Hypothalamus (tissue), 51 donors: Measurements from ENCODE around the gene ATXN1.
A peak's percentile ranks its signal among the peaks of the same experiment; 100 is the strongest.
"Not testable (repeated sequence)": the region's sequence is repeated elsewhere in the genome, so short reads cannot be mapped to it uniquely, and the experiment has no call there.

Experiments used
- DNase-seq, 51 donors: peaks; one replicate each; lab custom pipeline; 2025; lab: John Stamatoyannopoulos, UW

ATXN1 gene

DNA sequence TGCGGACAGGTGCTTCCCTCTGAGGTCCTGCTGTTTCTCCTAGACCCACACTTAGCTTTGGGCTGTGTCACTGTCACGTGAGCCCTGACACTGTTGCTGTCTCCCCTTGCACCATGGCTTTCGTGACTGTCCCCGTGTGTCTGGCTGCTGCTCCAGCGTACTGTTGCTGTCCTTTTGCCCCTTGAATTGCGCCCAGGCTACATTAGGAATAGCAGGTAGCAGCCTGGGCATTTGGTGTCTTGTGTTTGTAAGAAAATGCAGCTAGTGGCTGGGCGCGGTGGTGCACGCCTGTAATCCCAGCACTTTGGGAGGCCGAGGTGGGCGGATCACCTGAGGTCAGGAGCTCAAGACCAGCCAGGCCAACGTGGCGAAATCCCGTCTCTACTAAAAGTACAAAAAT, 476.8 kb downstream of the ATXN1 start:
- no peak for DNase-seq

DNA sequence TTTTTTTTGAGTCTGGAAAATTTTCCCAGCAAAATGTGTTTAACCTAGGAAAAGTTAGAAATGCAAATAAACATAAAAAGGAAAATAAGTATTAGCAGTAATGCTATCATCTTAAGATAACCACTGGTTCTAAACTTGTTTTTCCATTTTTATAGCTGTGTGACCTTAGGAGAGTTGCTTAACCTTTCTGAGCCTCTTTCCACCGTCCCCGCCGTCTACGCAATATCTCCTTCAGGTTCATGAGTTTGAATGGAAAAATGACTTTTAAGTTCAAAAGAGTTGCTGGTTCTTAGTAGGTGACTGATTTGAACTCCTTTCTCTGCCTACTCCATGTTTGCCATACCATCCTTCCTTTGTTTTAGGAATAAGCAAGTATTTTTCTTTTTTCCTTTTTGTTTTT, 478.9 kb downstream of the ATXN1 start:
- no peak for DNase-seq

DNA sequence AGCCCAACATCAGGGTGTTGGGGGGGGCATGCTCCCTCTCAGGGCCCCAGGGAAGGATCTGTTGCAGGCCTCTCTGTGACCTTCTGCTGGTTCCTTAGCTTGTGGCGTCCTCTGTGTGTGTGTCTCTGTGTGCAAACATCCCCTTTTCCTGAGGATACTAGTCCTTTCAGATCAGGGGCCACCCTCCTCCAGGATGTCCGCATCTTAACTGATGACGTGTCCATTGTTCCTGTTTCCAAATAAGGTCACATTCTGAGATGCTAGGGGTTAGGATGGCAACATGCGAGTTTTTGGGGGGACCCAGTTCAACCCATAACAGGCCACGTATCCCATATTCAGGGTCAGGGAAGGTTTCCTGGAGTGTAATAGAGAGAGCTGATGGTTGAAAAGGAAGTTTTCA, 482.0 kb downstream of the ATXN1 start:
- no peak for DNase-seq

DNA sequence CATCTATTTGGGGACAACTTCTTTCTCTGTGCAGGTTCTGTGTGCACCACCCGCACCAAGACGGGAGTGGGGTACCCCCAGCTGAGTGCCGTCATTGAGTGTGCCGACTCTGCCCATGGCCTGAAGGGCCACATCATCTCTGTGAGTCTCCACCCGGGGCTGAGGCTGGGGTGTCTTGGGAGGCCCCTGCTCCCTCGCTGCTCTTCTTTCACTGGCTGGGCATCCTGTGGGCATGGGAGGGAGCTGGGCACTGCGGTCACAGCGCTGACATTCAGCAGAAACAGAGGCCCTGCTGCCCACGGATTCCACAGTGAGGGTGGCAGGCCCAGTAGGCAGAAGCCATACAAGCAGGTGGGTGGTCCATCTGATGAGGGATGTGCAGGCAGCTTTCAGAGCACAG, 482.5 kb downstream of the ATXN1 start:
- no peak for DNase-seq

DNA sequence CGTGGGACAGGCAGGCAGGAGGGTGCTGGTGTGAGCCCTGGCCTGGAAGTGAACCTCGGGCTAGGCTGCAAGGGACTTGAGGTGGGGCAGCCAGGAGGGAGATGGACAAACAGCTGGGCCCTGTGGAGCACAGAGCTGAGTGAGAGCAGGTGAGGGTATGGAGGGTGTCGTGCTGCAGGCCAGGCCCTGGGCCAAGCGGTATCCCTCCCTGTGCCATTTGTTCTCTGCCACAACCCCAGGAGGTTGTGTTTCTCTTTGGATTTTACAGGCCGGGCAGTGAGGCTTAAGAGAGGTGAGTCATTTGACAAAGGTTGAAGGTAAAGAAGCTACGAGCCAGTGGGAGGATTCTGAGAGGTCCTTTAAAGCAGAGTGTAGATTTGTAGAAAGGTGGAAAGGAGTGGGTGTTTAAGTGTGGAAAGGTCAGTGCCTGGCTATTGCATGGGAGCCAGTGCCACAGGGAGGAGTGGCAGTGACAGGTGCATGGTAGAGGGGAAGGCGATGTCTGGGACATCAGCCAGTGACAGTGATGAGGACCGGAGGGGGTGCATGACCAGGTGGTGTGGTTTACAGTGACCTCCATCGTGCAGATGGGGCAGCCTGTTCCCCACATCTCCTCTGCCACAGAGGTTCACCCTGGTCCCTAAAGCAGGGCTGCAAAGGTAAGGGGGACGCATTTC, 483.1 kb downstream of the ATXN1 start:
- DNase-seq: no peak

DNA sequence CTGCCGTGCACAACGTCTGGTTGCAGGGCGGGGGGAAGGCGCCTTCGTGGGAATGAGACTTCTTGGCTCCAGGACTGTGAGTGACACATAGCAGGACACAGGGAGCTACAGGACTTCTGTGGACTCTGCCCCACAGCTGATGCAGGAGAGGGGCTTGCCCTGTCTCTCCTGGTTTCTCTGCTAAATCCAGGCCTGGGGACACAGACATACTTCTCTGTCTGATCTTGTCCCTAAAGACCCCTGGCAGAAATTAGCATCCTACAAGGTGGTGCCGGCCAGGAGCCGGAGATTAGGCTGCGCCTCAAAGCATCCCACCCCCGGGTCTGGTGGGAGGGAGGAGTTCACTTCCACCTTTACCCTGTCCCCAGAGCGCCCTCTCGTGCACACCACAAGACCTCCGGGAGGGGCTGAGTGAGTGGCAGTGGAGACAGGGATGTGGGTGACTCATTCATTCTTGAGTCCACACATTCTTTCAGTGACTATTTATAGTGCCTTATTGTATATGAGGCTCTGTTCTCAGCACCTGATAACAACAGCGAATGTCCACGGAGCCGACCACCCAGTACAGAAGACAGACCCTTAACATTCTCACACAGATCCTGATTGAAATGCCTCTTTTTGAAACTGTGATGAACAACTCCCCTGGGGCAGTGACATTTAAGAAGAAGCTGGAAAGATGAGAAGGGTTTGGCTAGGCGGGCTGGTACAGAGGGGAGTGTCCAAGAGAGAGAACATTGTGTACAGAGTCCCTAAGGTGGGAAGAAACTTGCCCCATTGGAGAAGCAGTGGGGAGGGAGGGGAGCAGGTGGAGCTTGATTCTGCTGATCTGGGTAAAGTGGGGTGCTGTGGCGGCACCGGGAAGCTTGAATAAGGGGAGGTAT, 483.9 kb downstream of the ATXN1 start:
- DNase-seq: peak in 13 of 51 donors; percentile 8 to 62 (median 23)

DNA sequence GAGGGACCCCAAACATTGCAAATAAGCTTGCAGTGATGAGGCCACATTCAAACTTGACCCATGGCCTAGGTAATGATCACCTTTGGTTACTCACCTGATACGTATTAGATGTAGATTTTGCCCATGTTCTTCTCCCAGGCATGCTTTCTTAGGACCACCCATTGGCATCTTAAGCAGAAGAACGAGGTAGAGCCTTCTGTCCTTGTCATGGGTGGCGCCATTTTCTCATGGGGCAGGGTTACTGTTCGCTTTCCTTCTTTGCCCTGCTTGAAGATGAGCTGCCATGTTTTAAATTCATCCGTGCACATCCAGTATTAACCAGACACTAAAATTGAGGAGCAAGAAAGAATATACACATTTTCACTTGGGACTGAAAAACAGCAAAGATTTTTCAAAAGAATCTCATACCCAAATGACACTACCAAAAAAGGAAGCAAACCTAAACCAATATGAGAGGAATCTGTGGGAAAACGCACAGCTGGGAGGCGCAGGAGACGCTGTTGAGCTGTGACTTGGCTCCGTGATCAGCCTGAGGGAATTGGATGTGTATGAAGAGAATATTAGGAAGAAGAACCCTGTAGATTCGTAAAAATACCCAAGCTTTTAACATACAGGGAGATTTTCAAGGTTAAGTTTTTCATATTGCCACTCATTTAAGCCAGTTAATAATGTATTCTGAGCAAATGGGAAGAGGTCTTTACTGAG, 486.2 kb downstream of the ATXN1 start:
- no peak for DNase-seq

DNA sequence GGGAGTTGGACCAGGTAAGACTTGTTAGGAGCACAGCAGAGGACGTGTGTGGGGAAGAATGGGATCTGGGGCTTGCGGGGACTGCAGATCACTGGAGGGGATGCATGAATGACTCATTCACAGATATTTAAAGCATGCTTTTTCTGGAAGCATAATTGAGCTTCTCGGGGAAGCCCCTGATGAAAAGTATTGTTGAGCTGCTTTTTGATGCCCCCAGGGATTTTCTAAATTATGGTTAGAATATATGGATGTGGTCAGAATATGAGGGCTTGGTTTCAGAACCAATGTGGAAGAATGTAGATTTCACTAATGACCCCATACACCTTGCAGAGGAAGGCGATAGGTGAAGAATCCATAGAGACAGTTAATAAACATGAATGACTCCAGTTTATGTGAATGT, 486.8 kb downstream of the ATXN1 start:
- DNase-seq: no peak

DNA sequence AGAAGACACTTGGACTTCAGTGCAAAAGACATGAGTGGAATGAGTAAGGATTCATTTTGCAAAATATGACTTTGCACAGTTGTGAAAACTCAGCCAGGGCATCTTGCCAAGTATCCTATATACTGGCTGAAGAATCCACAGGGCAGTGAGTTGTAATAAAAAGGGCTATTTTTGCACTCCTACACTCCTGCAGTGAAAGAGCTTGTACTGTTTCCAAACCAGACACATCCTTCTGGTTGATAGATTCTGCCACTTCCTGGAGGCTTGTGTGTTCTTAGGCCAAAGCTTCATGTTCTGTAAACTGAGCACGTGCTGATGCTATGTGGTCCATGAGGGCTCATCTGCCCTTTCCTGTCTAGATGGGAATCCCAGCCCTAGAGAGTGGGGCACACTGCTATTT, 488.0 kb downstream of the ATXN1 start:
- DNase-seq: no peak

DNA sequence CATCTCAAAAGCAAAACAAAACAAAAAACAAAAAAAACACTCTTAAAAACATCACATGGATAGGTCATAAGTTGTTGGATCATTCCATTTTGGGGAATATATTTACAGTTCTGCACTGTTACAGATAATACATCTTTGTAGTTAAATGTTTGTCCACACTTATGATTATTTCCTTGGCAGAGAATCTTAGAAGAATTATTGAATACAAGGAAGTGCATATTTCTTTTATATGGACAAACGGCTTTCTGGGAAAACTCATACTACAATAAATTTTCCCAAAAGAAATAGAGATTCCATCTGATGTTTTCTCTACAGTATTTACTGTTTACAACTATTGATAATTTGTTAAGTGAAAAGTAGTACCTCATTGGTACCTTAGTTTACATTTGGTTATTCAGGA, 489.1 kb downstream of the ATXN1 start:
- no peak for DNase-seq

DNA sequence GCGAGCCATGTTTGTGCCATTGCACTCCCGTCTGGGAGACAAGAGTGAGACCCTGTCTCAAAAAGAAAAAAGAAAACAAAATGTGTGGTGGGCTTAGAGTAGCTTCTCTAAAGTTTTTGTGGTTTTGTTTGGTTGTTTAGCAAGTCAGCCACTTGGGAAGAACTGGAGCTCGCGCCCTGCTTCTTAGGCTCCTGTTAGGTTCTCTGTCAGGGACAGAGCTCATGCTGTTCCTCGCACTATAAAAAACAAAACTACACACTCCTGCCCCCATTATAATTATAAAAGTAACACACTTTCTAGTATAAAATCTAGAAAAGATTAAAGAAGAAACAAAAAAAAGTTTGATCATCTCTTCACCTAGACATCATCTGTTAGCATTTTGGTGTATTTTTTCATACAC, 489.8 kb downstream of the ATXN1 start:
- DNase-seq: no peak

DNA sequence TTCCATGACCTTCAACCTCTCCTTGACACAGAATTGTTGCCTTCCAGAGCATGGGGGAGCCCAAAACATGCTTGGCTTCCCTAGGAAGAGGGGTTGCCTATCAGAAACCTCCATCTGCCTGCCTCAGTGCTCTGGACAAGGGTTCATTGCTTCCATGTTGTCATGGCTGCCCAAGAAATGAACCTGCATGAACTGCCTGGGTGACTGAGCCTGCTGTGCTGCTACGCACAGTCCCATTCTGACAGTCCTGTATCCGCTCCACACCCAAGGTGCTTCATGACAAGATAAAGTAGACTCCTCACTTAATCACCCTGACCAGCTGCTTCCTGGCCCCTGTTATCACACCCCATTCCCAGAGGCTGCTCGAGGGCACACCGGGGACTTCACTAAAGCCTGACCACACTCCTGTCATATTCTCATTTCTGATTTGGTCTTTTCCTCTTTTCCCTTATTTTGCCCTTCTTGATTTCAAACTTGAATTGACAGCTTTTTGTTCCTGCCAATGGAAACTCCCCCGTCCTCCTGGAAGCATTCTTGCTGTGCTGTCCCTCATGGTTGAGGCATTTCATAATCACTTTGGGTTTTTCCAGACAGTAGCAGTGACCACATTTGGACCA, 491.0 kb downstream of the ATXN1 start:
- DNase-seq: no peak

DNA sequence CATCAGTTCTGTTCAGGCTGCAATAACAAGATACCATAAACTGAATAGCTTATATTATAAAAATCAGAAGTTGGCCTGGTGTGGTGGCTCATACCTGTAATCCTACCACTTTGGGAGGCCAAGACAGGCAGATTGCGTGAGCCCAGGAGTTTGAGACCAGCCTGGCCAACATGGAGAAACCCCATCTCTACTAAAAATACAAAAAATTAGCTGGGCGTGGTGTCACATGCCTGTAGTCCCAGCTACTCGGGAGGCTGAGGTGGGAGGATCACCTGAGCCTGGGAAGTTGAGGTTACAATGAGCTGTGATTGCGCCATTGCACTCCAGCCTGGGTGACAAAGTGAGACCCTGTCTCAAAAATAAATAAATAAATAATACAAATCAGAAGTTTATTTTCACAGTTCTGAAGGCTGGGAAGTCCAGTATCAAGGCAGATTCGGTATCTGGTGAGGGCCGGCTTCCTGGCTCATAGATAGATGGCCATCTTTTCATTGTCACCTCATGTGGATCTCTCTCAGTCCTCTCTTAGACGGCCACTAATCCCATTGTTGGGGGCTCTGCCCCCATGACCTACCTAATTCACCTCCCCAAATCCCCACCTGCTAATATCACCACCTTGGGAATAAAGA, 491.7 kb downstream of the ATXN1 start:
- not testable (repeated sequence) for DNase-seq

DNA sequence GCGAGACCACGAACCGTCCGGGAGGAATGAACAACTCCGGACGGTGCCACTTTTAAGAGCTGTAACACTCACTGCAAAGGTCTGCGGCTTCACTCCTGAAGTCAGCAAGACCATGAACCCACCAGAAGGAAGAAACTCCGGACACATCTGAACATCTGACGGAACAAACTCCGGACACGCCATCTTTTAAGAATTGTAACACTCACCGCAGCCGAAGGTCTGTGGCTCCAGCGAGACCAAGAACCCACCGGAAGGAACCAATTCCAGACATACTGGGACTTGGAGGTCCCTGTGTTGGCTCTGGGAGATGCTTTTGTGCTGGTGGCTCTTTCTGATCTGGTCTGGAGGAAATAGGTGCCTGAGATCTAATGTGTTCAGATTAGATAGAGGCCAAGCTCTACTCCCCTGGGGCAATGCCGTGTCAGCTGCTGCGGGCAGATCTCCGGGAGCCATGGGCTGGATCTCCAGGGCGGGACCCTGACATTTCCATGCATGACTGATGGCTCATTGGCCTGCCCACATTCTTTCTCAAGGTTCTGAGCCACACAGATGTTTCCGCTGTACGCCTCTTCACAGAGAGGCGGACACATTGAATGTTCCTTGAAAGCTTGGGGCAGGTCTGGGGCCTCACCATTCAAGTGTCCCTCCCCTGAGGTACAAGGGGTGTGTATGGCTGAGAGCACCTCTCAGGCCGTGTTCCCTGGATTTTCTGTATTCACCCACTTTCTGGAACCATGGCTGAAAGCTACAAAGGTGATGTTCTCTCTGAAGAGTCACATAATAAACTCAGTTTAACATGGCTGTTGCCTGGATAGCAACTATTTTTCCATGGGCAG, 493.6 kb downstream of the ATXN1 start:
- DNase-seq: no peak

DNA sequence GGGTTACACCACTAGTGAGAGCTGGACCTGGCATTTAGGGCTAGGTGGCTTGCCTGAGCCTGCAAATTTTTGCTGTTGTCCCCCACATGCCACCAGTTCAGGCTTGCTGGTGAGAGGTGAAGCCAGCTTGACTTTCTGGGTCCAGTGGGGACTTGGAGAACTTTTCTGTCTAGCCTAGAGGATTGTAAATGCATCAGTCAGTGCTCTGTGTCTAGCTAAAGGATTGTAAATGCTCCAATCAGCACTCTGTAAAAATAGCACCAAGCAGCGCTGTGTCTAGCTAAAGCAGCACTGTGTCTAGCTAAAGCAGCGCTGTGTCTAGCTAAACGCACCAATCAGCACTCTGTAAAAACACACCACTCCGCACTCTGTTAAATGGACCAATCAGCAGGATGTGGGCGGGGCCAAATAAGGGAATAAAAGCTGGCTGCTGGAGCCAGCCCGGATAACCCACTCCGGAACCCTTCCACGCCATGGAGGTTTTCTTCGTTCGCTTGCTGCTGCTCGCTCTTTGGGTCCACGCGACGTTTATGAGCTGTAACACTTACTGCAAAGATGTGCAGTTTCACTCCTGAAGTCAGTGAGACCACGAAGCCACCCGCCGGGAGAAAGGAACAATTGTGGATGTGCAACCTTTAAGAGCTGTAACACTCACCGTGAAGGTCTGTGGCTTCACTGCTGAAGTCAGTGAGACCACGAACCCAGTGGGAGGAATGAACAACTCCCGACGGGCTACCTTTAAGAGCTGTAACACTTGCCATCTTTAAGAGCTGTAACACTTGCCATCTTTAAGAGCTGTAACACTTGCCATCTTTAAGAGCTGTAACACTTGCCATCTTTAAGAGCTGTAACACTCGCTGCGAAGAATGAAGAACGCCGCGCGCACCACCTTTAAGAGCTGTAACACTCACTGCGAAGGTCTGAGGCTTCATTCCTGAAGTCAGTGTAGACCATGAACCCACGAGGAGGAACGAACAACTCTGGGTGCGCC, 495.6 kb downstream of the ATXN1 start:
- no peak for DNase-seq

DNA sequence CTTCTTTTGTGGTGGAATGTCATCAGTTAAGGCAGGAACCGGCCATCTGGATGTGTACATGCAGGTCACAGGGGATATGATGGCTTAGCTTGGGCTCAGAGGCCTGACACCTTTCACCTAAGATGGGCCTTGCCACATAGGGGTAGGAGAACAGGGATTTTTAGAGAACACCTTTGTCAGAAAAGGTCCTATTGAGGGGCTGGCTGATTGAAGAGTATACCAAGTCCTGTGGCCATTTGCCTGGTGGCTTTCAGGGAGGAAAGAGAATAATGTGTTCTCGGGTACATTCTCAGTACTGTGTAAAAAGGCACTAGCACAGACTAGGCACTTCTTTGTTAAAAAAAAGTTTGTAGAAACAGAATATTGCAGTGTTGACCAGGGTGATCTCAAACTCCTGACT, 496.5 kb downstream of the ATXN1 start:
- DNase-seq: no peak

DNA sequence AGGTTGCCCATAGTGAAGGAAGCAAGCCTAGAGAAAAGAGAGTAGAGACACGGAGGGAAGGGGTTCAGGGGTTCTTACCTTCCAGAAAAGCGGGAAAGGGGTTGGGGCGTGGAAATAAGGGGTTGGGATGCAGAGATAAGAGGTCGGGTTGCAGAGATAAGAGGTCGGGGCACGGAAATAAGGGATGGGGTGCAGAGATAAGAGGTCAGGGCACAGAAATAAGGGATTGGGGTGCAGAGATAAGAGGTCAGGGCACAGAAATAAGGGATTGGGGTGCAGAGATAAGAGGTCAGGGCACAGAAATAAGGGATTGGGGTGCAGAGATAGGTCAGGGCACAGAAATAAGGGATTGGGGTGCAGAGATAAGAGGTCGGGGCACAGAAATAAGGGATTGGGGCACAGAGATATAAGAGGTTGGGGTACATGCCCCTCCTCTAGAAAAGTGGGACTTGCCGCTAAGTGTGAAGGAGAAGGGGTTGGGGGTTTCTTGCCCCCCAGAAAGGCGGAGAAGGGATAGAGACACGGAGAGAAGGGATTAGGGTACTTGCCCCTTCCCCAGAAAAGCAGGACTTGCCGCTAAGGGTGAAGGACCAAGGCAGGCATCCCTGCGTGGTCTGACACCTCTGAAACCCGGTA, 497.7 kb downstream of the ATXN1 start:
- not testable (repeated sequence) for DNase-seq

DNA sequence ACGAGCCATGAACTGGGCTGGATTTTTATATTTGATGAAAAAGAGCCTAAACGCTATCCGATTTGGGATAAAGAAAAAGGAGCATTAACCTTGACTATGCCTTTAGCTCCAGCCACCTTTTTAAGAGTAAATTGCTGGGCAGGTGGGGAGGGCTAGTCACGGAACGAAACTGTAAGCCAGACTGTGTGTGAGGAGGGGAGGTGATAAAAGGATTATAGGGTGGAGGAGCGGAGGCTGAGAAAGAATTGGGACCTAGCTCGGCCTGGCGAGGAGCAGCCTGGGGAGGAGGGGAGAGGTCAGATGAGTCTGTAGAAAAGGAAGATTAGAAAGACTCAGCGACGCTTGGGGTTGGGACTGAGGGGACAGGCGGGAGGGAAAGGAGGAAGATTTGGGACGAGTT, 498.5 kb downstream of the ATXN1 start:
- DNase-seq: not testable (repeated sequence)
